ENCODE data around the gene KIF5A.

DNA sequence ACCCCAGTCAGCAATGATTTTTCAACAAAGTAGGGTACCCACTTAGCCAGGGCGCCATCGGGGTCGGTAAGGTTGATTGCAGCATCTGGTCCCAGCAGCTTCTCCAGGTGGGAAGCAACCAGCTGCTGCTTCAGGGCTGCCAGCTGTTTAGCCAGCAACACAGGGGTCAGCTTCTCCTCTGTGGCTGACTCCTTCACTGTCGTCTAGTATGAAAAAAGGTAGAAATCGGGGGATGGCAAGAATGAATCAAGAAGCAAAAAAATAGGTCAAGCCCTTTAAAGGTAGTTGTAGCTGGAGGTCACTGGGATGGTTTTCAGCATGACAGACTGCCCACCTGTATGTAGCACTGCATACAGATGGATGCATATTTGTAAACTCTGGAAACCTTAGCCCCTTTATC, 15.6 kb upstream of the KIF5A start:
- TF ChIP-seq CTCF (IDR thresholded peaks at IDR 0.05) = no peak
- TF ChIP-seq POLR2A (IDR thresholded peaks at IDR 0.05) = no peak
